Measurements from ENCODE around the gene TROAP.

The TROAP gene

DNA sequence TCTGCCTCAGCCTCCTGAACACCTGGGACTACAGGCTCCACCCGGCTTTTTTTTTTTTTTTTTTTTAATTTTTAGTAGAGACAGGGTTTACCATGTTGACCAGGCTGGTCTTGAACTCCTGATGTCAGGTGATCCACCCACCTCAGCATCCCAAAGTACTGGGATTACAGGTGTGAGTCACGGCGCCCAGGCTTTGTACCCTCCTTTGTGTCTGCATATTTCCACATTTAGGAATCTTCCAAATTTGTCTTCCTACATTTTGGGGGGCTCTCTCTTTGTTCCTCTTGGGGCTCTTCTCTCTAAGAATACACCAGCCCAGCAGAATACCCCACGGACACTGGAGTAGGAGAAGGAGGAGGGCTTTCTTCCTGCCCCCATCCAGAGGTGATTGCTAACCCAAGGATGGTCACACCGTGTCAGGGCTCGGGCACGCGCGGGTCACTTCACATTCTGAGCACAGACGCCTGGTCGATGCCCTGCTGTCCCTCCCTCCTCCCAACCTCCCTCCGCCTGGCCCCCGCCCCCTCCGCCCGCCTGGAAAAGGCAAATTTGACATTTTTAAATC is 21.5 kb downstream of the TROAP start:
- in situ Hi-C loops (cut with HindIII; ENCODE audit: low sequenced_read_pairs): no loop called here
- no peak overlapping the region for H3K4me3 ChIP-seq (ENCODE audit: low read depth, low read length)
- TF ChIP-seq CTCF (IDR thresholded peaks at IDR 0.05; ENCODE audit: low read depth, low read length): no peak
- no peak for DNase-seq (ENCODE audit: low read depth, low spot score)

- in situ Hi-C loops (cut with HindIII; ENCODE audit: low sequenced_read_pairs): no loop called here
- no peak for TF ChIP-seq CTCF (IDR thresholded peaks at IDR 0.05; ENCODE audit: low read depth, low read length)
- no peak for DNase-seq (ENCODE audit: low read depth, low spot score)
- peak overlapping the region; percentile 28 for H3K4me3 ChIP-seq (ENCODE audit: low read depth, low read length)
These were observed 22.2 kb downstream of the TROAP start for GRCh38 chr12:49345051-49345824.

DNA sequence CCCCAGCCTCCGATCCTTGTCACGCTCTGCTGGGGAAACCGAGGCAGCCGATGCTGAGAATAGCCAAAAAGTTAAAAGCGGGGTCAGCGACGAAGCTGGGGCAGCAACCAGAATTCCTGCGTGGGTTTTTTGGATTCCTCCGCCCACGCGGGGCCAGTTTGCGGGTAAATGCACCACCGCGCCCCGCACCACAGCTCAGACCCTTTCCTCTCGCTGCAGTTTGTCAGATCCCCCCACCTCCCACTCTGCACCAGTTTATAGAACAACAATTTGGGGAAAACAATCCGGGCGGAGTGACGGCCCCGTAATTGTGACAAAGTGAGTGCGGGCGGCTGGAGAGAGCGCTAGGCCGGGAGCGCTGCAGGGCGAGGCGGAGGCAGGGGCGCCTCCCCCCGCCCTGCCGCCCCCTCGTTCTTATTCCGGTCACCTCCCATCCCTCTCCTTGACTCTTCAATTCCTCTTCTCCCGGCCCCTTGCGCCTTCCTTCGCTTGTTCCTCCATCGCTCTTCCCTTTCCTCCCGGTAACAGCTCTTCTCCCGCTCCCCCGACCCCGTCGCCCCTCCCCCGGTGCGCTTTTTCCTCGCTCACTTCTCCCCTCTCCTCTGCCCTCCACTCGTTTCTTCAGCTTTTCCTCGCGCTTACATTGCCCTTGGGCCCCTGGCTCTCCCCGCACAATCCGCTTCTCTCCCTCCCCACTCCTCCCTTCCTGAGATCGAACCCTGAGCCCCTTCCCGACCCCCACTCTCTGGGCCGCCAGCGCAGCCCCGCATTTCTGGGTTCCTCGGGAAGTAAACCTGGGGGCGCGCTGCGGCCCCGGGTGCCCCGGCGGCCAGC is 23.0 kb downstream of the TROAP start:
- no peak for TF ChIP-seq CTCF (IDR thresholded peaks at IDR 0.05; ENCODE audit: low read depth, low read length)
- H3K4me3 ChIP-seq (ENCODE audit: low read depth, low read length): peak overlapping the region; percentile 28
- in situ Hi-C loops (cut with HindIII; ENCODE audit: low sequenced_read_pairs): no loop called here
- no peak for DNase-seq (ENCODE audit: low read depth, low spot score)

DNA sequence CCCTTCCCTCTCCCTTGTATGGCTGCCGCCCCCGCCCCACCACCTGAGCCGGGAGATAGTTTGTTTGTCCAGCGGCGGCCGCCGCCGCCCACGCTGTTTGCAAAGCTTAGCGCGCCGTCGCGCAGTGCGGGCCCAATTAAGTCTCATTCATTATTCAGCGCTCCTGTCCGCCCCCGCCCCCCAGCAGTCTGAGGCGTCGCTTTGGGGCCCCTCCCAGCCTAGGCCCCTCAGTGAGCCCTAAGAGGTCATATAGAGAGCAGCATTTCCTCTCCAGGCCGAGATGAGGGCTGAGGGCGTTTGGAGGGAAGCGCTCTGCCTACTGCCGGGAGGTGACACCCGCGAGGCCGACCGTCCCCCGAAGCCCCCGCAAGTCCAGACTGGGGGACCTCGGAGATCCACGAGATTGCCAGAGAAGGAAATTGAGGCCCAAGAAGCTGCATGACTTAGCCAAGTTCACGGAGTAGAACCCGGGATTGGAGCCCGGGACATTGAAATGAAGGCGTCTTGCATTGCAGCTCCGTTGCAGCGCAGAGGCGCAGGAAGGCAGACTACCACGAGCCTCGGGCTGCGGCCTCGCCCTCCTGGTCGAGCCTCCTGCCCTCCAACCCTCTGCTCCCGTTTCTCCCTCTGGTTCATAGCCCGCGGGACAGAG is 23.7 kb downstream of the TROAP start, which contains the start of gene DNAJC22:
TSS of gene DNAJC22 (plus strand) at position 230 of the 652 bp plus-strand sequence. CDS start 1,985 bp downstream, outside the sequence.
- in situ Hi-C loops (cut with HindIII; ENCODE audit: low sequenced_read_pairs): no loop called here
- DNase-seq (ENCODE audit: low read depth, low spot score): no peak
- peak within 1 kb of the TSS; percentile 30 for H3K4me3 ChIP-seq (ENCODE audit: low read depth, low read length)
- no peak for TF ChIP-seq CTCF (IDR thresholded peaks at IDR 0.05; ENCODE audit: low read depth, low read length)

DNA sequence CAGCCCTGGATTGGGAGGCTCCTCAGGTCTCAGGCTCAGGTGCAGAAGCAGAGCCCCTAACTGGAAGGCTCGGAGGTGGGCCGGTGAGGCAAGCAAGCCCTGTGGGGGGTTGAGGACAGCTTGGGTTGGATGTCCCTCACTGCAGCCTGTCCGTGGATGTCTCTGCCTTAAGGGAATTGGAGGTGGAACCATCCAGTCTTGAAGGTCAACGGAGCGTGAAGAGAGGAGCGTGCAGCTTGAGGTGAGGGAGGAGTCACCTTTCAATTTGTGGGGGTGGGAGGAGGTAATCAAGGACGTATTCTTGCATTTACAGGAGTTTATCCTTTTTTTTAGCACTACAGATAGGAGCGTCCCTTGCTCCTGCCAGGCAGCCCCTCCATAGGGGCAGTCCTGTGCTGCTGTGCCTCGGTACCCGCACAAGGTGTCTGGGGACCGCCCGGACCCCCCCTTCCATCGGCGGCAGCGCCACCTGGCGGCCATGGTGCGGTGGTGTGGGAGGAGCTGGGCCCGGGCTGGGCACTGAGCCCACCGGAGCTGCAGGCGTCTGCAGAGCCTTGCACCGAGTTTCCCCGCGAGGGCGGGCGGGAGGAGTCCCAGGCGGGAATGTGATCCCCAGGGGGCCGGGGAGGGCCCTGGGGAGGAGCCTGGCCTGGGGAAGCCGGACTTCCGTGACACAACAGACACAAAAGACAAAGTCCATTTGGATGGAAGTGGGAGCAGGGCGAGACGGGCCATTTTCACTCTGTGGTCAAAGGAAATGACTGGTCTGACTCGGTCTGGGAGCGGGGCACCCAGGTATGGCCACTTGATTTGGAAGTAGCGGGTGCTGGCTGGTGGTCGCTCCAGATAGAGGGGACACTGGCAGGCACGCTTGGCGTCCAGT is 24.5 kb downstream of the TROAP start:
- H3K4me3 ChIP-seq (ENCODE audit: low read depth, low read length): peak overlapping the region; percentile 30
- in situ Hi-C loops (cut with HindIII; ENCODE audit: low sequenced_read_pairs): no loop called here
- DNase-seq (ENCODE audit: low read depth, low spot score): peak; percentile 90
- peak; percentile 90 for TF ChIP-seq CTCF (IDR thresholded peaks at IDR 0.05; ENCODE audit: low read depth, low read length)

Data from astrocyte of the spinal cord (primary cell).